Adrenal gland (tissue), 5 donors: Measurements from ENCODE around the gene OXNAD1.

Experiments used
- POLR2A ChIP-seq, 2 donors: fragments of 450-650 bp; IDR thresholded peaks; one replicate each; pipeline ENCODE4 v1.6.1; 2017; ENCODE audit warnings: antibody characterized with exemption in 2 of 2, mild to moderate bottlenecking in 2 of 2, moderate library complexity in 1 of 2
- TF ChIP-seq, protein P1 (sequence below), 6 experiments: fragments of 450-650 bp in 4 of 6; fragments of 200-600 bp in 2 of 6; sonication (generic) in 1 of 6; IDR thresholded peaks; 1 replicate in 5 of 6; 2 replicates in 1 of 6; pipeline versions ENCODE4 v1.5.1 to v1.8.0; 2016 to 2021; ENCODE audit warnings: antibody characterized with exemption in 6 of 6, mild to moderate bottlenecking in 2 of 6, moderate library complexity in 1 of 6
- donor health status: DM: no; HTN: no; CAD: no.

DNA sequence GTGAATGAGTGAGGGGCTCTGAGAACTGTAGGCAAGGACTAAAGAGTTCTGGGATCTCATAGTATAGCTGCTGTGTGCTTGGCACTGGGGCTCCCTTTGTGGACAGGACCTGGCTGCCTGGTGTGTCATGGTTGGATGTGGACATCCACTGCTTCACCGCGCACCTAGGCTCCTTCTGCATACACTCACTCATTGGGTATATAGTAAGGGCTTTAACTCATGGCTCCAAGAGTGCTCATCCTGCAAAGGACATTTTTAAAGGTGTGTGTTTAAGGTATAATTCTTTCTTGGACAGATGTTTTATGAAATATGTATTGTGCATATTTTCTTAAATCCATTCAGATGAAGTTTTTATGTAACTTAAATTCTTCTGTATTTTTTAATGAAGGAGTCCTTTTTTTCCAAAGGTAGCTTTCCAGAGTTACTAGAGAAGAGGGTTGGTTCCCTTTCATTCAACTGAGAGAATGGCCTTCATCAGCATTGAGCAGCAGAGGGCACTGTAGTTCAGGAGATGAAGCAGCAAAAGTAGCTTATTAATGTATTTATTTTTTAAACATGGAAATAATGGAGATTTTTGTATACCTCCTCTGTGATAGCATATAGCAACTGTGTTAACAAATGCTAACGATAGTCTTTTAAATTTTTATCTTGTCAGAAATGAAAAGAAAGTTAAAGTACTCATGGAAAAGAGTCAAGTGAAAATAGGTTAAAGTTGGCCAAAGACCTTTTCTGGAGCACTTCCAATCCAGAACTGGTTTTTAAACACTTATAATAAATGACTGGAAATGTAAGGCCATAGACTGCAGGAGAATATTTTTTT lies 25.2 kb downstream of the OXNAD1 start:
- TF ChIP-seq, protein P1, sequence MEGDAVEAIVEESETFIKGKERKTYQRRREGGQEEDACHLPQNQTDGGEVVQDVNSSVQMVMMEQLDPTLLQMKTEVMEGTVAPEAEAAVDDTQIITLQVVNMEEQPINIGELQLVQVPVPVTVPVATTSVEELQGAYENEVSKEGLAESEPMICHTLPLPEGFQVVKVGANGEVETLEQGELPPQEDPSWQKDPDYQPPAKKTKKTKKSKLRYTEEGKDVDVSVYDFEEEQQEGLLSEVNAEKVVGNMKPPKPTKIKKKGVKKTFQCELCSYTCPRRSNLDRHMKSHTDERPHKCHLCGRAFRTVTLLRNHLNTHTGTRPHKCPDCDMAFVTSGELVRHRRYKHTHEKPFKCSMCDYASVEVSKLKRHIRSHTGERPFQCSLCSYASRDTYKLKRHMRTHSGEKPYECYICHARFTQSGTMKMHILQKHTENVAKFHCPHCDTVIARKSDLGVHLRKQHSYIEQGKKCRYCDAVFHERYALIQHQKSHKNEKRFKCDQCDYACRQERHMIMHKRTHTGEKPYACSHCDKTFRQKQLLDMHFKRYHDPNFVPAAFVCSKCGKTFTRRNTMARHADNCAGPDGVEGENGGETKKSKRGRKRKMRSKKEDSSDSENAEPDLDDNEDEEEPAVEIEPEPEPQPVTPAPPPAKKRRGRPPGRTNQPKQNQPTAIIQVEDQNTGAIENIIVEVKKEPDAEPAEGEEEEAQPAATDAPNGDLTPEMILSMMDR (IDR thresholded peaks at IDR 0.05) = peak; percentile 56 to 84 (median 74)
- TF ChIP-seq POLR2A (IDR thresholded peaks at IDR 0.05) = no peak
